ENCODE results near the gene SLC25A45.
"Not testable (repeated sequence)": the region's sequence is repeated elsewhere in the genome, so short reads cannot be mapped to it uniquely, and the experiment has no call there.

Gene SLC25A45

GRCh38 chr11:65338676-65339075, 43.8 kb downstream of the SLC25A45 start:
- no peak for TF ChIP-seq ARNTL (CRISPR knock-in tag; IDR thresholded peaks at IDR 0.05; ENCODE audit: borderline replicate concordance, low read depth)
- TF ChIP-seq ZNF565 (CRISPR knock-in tag; conservative IDR thresholded peaks at IDR 0.05; ENCODE audit: low read depth): no peak
- no peak for TF ChIP-seq RARB (CRISPR knock-in tag; IDR thresholded peaks at IDR 0.05)
- no peak for TF ChIP-seq OSR1 (CRISPR knock-in tag; IDR thresholded peaks at IDR 0.05)
- no peak for TF ChIP-seq PATZ1 (CRISPR knock-in tag; IDR thresholded peaks at IDR 0.05; ENCODE audit: borderline replicate concordance)
- TF ChIP-seq ZFP3 (CRISPR knock-in tag; IDR thresholded peaks at IDR 0.05): no peak
- no peak for TF ChIP-seq ISL1 (CRISPR knock-in tag; IDR thresholded peaks at IDR 0.05)
- TF ChIP-seq SNAI2 (CRISPR knock-in tag; IDR thresholded peaks at IDR 0.05): no peak
- no peak for TF ChIP-seq TCF4 (CRISPR knock-in tag; IDR thresholded peaks at IDR 0.05; ENCODE audit: borderline replicate concordance)
- TF ChIP-seq, protein P1, sequence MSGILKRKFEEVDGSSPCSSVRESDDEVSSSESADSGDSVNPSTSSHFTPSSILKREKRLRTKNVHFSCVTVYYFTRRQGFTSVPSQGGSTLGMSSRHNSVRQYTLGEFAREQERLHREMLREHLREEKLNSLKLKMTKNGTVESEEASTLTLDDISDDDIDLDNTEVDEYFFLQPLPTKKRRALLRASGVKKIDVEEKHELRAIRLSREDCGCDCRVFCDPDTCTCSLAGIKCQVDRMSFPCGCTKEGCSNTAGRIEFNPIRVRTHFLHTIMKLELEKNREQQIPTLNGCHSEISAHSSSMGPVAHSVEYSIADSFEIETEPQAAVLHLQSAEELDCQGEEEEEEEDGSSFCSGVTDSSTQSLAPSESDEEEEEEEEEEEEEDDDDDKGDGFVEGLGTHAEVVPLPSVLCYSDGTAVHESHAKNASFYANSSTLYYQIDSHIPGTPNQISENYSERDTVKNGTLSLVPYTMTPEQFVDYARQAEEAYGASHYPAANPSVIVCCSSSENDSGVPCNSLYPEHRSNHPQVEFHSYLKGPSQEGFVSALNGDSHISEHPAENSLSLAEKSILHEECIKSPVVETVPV (CRISPR knock-in tag; IDR thresholded peaks at IDR 0.05): no peak
- TF ChIP-seq, protein P2, sequence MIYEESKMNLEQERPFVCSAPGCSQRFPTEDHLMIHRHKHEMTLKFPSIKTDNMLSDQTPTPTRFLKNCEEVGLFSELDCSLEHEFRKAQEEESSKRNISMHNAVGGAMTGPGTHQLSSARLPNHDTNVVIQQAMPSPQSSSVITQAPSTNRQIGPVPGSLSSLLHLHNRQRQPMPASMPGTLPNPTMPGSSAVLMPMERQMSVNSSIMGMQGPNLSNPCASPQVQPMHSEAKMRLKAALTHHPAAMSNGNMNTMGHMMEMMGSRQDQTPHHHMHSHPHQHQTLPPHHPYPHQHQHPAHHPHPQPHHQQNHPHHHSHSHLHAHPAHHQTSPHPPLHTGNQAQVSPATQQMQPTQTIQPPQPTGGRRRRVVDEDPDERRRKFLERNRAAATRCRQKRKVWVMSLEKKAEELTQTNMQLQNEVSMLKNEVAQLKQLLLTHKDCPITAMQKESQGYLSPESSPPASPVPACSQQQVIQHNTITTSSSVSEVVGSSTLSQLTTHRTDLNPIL (CRISPR knock-in tag; IDR thresholded peaks at IDR 0.05; ENCODE audit: low read depth): no peak
- no peak for ATAC-seq

- TF ChIP-seq ZNF70 (CRISPR knock-in tag; IDR thresholded peaks at IDR 0.05) (no peak), ZFP30 (CRISPR knock-in tag; IDR thresholded peaks at IDR 0.05) (no peak), GLIS3 (CRISPR knock-in tag; IDR thresholded peaks at IDR 0.05) (no peak), ZNF565 (CRISPR knock-in tag; conservative IDR thresholded peaks at IDR 0.05; ENCODE audit: low read depth) (no peak), ESRRG (CRISPR knock-in tag; IDR thresholded peaks at IDR 0.05) (no peak), ZFP3 (CRISPR knock-in tag; IDR thresholded peaks at IDR 0.05) (no peak), SNAI2 (CRISPR knock-in tag; IDR thresholded peaks at IDR 0.05) (no peak), ZNF8 (CRISPR knock-in tag; IDR thresholded peaks at IDR 0.05) (no peak), OSR1 (CRISPR knock-in tag; IDR thresholded peaks at IDR 0.05) (no peak), CSDC2 (CRISPR knock-in tag; IDR thresholded peaks at IDR 0.05) (no peak), TCF4 (CRISPR knock-in tag; IDR thresholded peaks at IDR 0.05; ENCODE audit: borderline replicate concordance) (no peak), RARB (CRISPR knock-in tag; IDR thresholded peaks at IDR 0.05) (no peak), ZC3H10 (CRISPR knock-in tag; IDR thresholded peaks at IDR 0.05) (no peak), ARNTL (CRISPR knock-in tag; IDR thresholded peaks at IDR 0.05; ENCODE audit: borderline replicate concordance, low read depth) (no peak), PATZ1 (CRISPR knock-in tag; IDR thresholded peaks at IDR 0.05; ENCODE audit: borderline replicate concordance) (no peak), TOX (CRISPR knock-in tag; IDR thresholded peaks at IDR 0.05; ENCODE audit: borderline replicate concordance) (no peak)
- TF ChIP-seq, protein P1 (CRISPR knock-in tag; IDR thresholded peaks at IDR 0.05): no peak
- no peak for ATAC-seq
Observed at GRCh38 chr11:65334696-65335295, 47.6 kb downstream of the SLC25A45 start.

DNA sequence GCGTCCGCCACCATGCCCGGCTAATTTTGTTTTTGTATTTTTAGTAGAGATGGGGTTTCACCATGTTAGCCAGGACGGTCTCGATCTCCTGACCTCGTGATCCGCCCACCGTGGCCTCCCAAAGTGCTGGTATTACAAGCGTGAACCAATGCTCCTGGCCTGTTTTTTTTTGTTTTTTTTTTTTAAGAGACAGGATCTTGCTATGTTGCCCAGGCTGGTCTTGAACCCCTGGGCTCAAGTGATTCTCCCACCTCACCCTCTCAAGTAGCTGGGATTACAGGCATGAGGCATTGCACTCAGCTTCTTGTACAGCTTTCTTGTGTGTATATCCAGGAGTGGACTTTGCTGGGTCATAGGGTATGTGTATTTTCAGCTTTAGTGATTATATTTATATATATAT, 49.9 kb downstream of the SLC25A45 start:
- not testable (repeated sequence) for ATAC-seq

DNA sequence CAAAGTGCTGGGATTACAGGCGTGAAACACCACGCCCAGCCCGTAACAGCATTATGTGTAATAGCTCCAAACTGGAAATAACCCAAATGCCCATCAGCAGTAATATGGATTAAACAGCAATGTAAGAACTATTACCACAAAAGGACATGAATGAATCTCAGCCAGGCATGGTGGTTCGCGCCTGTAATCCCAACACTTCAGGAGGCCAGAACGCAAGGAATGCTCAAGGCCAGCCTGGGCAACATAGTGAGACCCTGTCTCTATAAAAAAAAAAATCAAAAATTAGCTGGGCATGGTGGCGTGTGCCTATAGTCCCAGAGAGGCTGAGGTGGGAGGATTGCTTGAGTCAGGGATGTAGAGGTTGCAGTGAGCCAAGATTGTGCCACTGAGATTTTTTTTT, 51.9 kb downstream of the SLC25A45 start:
- ATAC-seq: no peak
- TF ChIP-seq PATZ1 (CRISPR knock-in tag; IDR thresholded peaks at IDR 0.05; ENCODE audit: borderline replicate concordance) (no peak), ZNF565 (CRISPR knock-in tag; conservative IDR thresholded peaks at IDR 0.05; ENCODE audit: low read depth) (no peak), ZFP3 (CRISPR knock-in tag; IDR thresholded peaks at IDR 0.05) (no peak), BACH2 (CRISPR knock-in tag; IDR thresholded peaks at IDR 0.05; ENCODE audit: borderline replicate concordance) (no peak), ARNTL (CRISPR knock-in tag; IDR thresholded peaks at IDR 0.05; ENCODE audit: borderline replicate concordance, low read depth) (no peak), ISL1 (CRISPR knock-in tag; IDR thresholded peaks at IDR 0.05) (no peak), ZNF8 (CRISPR knock-in tag; IDR thresholded peaks at IDR 0.05) (no peak), RARB (CRISPR knock-in tag; IDR thresholded peaks at IDR 0.05) (no peak), CSDC2 (CRISPR knock-in tag; IDR thresholded peaks at IDR 0.05) (no peak), TCF4 (CRISPR knock-in tag; IDR thresholded peaks at IDR 0.05; ENCODE audit: borderline replicate concordance) (no peak)
- TF ChIP-seq, protein P3, sequence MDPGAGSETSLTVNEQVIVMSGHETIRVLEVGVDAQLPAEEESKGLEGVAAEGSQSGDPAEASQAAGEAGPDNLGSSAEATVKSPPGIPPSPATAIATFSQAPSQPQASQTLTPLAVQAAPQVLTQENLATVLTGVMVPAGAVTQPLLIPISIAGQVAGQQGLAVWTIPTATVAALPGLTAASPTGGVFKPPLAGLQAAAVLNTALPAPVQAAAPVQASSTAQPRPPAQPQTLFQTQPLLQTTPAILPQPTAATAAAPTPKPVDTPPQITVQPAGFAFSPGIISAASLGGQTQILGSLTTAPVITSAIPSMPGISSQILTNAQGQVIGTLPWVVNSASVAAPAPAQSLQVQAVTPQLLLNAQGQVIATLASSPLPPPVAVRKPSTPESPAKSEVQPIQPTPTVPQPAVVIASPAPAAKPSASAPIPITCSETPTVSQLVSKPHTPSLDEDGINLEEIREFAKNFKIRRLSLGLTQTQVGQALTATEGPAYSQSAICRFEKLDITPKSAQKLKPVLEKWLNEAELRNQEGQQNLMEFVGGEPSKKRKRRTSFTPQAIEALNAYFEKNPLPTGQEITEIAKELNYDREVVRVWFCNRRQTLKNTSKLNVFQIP (CRISPR knock-in tag; IDR thresholded peaks at IDR 0.05; ENCODE audit: borderline replicate concordance, low read depth): no peak
- TF ChIP-seq, protein P2 (CRISPR knock-in tag; IDR thresholded peaks at IDR 0.05; ENCODE audit: low read depth): no peak

Measured in SK-N-SH treated with all-trans-retinoic acid at 6 μM for 48 hours (cell line).